HAP-1 (cell line): ENCODE data around the gene OR10A2.
"Not testable (repeated sequence)": the region's sequence is repeated elsewhere in the genome, so short reads cannot be mapped to it uniquely, and the experiment has no call there.

Experiments used
- DNase-seq, 2 experiments: peaks; one replicate each; pipeline ENCODE4 v3.0.0-alpha.2; 2016 to 2020; ENCODE audit warnings: low spot score in 2 of 2
- H3K27me3 ChIP-seq: fragments of 250-450 bp; sonication (Bioruptor Pico); 2 replicates; pipeline ENCODE4 v1.5.1; 2020; ENCODE audit warnings: low read depth, mild to moderate bottlenecking, moderate library complexity
- H3K36me3 ChIP-seq: fragments of 250-450 bp; sonication (Bioruptor Pico); replicated peaks from 2 replicates; pipeline ENCODE4 v1.5.1; 2020; ENCODE audit warnings: mild to moderate bottlenecking
- H3K4me1 ChIP-seq: fragments of 250-450 bp; sonication (Bioruptor Pico); 2 replicates; pipeline ENCODE4 v1.5.1; 2020; ENCODE audit warnings: mild to moderate bottlenecking
- H3K4me3 ChIP-seq: fragments of 250-450 bp; sonication (Bioruptor Pico); 2 replicates; pipeline ENCODE4 v1.5.1; 2020; ENCODE audit warnings: mild to moderate bottlenecking, moderate library complexity
- H3K9me3 ChIP-seq: fragments of 250-450 bp; sonication (Bioruptor Pico); 2 replicates; pipeline ENCODE4 v1.5.1; 2020; ENCODE audit warnings: mild to moderate bottlenecking, moderate library complexity
- in situ Hi-C: fragments of 300-500 bp; cut with MboI; formaldehyde crosslinking; loops from 3 replicates; pipeline ENCODE4 v1.14.3; 2020; ENCODE audit warnings: low sequenced_read_pairs, inconsistent platforms, mixed read lengths

OR10A2 gene

DNA sequence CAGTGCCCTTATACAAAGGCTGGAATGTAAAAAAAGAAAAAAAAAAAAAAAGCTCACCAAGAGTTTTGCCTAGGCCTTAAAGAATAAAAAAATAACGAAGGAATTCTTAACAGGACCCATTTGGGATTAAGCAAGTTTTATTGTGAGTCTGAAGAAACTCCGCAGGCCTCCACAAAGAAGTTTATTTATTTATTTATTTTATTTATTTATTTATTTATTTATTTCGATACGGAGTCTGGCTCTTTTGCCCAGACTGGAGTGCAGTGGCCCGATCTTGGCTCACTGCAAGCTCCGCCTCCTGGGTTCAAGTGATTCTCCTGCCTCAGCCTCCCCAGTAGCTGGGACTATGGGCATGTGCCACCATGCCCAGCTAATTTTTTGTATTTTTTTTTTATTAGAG, 8.1 kb upstream of the OR10A2 start:
- H3K4me3 ChIP-seq, DNase-seq, in situ Hi-C loops, H3K4me1 ChIP-seq, H3K27me3 ChIP-seq, H3K9me3 ChIP-seq, H3K36me3 ChIP-seq: not testable (repeated sequence)

DNA sequence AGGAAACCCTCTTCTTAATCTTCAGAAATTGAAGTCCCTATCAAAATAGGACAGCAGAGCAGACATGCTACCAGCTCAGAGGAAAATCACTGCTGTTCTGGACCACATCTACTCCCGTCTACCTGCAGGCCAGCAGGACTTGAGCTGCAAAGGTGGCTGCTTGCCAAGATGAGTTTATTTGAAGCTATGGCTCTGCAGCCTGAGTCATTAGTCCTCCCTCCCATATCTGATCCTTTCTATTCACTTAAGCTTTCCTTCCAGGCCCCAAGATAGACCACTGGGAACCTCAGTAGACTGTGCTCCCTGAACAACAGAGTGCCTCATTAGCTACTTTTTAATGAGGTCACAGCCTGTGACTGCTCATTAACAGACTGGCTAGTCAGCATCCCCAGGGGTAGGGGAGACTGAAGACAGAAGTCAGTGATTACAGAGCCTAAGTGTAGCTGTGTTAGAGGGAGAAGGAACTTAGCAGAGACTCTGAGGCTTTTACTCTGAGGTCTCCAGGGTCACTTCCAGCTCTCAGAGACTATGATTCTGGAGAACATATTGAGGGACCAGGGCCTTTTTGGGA, 6.8 kb upstream of the OR10A2 start:
- Histone ChIP-seq H3K4me3 (no peak overlapping the region), H3K36me3 (no peaks in the 10 kb centered on the region), H3K9me3 (no peaks in the 10 kb centered on the region), H3K4me1 (no peaks in the 10 kb centered on the region; the same call in 1 of the 2 replicates), H3K27me3 (no peaks in the 10 kb centered on the region)
- no peak for DNase-seq
- in situ Hi-C loops: no loop called here

DNA sequence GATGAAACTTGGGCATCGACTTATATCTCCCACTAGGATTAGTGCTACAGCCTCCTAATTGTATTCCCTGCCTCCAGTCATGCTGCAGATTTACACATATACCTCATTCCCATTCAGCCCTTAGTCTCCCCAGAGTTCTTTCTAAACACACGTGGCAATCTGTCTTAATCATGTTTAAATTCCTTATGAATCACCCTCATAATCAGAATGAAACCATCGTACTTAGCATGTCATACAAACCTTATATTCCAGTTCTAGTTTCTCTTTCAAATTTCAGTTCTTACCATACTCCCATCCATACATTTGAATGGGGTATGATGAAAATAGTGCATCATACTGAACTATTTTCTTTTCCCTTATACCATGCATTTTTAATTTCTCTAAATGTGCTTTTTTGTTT, 6.0 kb upstream of the OR10A2 start:
- DNase-seq: no peak
- H3K4me1 ChIP-seq: no peaks in the 10 kb centered on the region; the same call in 1 of the 2 replicates
- no peaks in the 10 kb centered on the region for H3K27me3 ChIP-seq
- in situ Hi-C loops: no loop called here
- no peaks in the 10 kb centered on the region for H3K9me3 ChIP-seq
- no peaks in the 10 kb centered on the region for H3K36me3 ChIP-seq
- H3K4me3 ChIP-seq: no peak overlapping the region

DNA sequence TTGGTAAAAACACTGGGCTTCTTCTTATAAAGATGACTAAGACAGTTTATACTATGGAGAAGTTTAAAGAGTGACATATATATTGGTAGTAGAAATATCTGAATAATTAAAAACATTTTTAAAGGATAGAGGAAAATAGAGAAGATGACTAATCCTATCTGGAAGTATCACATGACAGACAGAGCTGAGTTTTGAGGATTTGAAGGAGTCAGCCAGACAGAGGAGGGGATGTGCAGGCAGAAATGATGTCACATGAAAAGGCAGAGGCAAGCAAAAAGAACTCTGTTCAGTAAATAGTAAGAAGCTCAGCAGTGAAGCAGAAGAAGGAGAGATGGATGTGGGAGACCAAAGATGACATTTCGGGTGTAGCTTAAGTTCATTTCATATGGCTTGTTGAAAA, 1.6 kb downstream of the OR10A2 start:
- in situ Hi-C loops: no loop called here
- no peak for DNase-seq
- H3K4me1 ChIP-seq: no peaks in the 10 kb centered on the region

DNA sequence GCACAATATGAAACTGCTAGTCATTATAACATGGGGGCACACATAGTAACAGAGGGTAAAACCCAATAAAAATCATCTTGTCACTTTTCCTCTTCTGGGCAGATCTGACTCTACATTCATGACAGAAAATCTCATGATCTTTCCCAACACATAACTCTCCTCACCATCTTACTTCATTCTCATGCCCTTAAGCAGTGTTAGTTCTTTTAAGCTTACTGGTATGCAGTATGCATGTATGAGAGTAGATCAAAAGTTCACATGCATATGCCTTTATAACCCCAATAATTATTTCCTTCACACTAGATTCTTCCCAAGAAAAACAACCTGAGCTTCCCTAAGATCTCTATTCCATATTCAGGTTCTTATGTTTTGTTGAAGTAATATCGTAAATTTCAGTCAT, 8.4 kb downstream of the OR10A2 start:
- H3K4me3 ChIP-seq: no peak overlapping the region
- no peaks in the 10 kb centered on the region; the same call in 1 of the 2 replicates for H3K27me3 ChIP-seq
- DNase-seq: no peak
- H3K4me1 ChIP-seq: no peaks in the 10 kb centered on the region
- H3K9me3 ChIP-seq: no peaks in the 10 kb centered on the region
- no peaks in the 10 kb centered on the region for H3K36me3 ChIP-seq
- in situ Hi-C loops: no loop called here

More for the DNA sequence above, 1.6 kb downstream of the OR10A2 start:
- H3K9me3 ChIP-seq: no peaks in the 10 kb centered on the region
- H3K27me3 ChIP-seq: no peaks in the 10 kb centered on the region; the same call in 1 of the 2 replicates
- H3K4me3 ChIP-seq: no peak overlapping the region
- H3K36me3 ChIP-seq: no peaks in the 10 kb centered on the region

DNA sequence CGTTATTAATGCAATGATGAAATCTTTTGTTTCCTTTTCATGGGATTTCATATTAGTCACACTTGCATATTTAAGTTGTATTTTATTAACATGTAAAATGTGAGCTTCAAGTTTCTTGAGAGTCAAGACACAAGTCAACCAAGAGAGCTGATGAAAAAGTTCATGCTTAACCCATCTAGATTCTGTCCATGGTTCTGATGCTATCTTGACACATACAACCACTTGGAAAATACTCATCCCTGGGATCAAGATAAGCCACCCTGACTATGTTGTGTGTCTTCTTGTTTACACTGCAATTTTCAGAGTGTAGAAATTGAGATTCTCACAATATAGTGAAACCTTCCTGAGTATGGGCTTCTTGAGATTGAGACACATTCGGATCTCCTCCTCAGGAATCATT, 12.9 kb downstream of the OR10A2 start:
- no peaks in the 10 kb centered on the region for H3K9me3 ChIP-seq
- in situ Hi-C loops: no loop called here
- no peaks in the 10 kb centered on the region for H3K36me3 ChIP-seq

DNA sequence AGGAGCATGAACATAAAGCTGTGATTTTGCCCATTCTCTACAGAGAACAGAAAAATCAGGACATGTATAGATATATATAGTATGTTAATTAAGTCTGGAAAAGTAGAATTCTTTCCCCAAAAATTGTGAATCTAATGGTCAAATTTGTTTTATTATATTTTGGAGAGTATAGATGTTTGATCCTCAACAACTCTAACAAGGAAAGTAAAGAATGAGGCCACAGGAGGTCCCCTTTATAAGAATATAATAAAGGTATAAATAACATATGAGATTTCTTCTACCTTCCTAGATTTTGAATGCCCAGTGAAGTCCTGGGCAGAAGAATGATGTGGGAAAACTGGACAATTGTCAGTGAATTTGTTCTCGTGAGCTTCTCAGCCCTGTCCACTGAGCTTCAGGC, 13.5 kb downstream of the OR10A2 start, which contains the start of gene OR10A4:
Gene OR10A4 (plus strand): TSS at position 301 of the 400 bp plus-strand sequence. CDS start 23 bp downstream, at position 324.
- in situ Hi-C loops: no loop called here
- no peaks in the 10 kb centered on the region for H3K27me3 ChIP-seq
- H3K4me3 ChIP-seq: no peak within 1 kb of the TSS
- no peaks in the 10 kb centered on the region for H3K36me3 ChIP-seq
- H3K9me3 ChIP-seq: no peaks in the 10 kb centered on the region
- H3K4me1 ChIP-seq: no peaks in the 10 kb centered on the region
- DNase-seq: no peak

More for the DNA sequence above, 12.9 kb downstream of the OR10A2 start:
- Histone ChIP-seq H3K4me3 (no peak overlapping the region), H3K27me3 (no peaks in the 10 kb centered on the region), H3K4me1 (no peaks in the 10 kb centered on the region)
- no peak for DNase-seq

DNA sequence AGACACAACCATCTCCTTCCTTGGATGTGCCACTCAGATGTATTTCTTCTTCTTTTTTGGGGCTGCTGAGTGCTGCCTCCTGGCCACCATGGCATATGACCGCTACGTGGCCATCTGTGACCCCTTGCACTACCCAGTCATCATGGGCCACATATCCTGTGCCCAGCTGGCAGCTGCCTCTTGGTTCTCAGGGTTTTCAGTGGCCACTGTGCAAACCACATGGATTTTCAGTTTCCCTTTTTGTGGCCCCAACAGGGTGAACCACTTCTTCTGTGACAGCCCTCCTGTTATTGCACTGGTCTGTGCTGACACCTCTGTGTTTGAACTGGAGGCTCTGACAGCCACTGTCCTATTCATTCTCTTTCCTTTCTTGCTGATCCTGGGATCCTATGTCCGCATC, 14.1 kb downstream of the OR10A2 start:
- Histone ChIP-seq H3K27me3 (no peaks in the 10 kb centered on the region), H3K4me3 (no peak overlapping the region), H3K4me1 (no peaks in the 10 kb centered on the region), H3K36me3 (no peaks in the 10 kb centered on the region), H3K9me3 (no peaks in the 10 kb centered on the region)
- no peak for DNase-seq
- in situ Hi-C loops: no loop called here

DNA sequence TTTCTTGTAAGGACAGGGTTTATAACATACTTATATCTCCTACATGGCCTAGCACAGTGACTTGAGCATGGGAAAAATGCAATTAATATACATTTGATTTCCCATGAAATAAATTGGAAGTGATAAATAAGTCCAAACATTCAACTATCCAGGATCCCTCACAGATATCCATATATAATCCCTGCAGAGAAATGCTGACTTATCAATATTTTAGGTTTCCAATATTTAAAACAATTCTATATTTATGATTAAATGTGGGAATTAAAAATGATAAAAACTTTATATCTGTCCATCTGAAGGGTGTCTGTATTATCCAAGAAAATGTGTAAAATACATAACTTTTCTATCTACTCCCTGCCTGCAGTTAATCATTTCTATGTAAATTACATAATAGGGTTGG, 19.9 kb downstream of the OR10A2 start:
- no peak for DNase-seq
- in situ Hi-C loops: no loop called here
- H3K36me3 ChIP-seq: no peaks in the 10 kb centered on the region
- H3K9me3 ChIP-seq: no peaks in the 10 kb centered on the region
- H3K4me3 ChIP-seq: no peak overlapping the region
- H3K4me1 ChIP-seq: no peaks in the 10 kb centered on the region
- H3K27me3 ChIP-seq: no peaks in the 10 kb centered on the region

DNA sequence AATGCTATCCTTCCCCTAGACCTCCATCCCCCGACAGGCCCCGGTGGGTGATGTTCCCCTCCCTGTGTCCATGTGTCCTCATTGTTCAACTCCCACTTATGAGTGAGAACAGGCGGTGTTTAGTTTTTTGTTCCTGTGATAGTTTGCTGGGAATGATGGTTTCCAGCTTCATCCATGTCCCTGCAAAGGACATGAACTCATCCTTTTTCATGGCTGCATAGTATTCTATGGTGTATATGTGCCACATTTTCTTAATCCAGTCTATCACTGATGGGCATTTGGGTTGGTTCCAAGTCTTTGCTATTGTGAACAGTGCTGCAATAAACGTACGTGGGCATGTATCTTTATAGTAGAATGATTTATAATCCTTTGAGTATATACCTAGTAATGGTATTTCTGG, 24.9 kb downstream of the OR10A2 start:
- DNase-seq, H3K27me3 ChIP-seq, H3K36me3 ChIP-seq, H3K4me1 ChIP-seq, in situ Hi-C loops, H3K4me3 ChIP-seq, H3K9me3 ChIP-seq: not testable (repeated sequence)

DNA sequence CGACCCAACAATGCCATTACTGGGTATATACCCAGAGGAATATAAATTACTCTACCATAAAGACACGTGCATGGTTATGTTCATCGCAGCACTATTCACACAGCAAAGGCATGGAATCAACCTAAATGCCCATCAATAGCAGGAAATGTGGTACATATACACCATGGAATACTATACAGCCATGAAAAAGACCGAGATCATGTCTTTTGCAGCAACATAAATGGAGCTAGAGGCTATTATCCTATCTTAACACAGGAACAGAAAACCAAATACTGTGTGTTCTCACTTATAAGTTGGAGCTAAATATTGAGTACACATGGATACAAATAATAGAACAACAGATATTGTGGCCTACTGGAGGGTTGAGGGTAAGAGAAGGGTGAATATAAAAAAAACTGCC, 26.0 kb downstream of the OR10A2 start:
- H3K4me3 ChIP-seq: no peak overlapping the region
- no peaks in the 10 kb centered on the region for H3K4me1 ChIP-seq
- DNase-seq: no peak
- no peaks in the 10 kb centered on the region for H3K36me3 ChIP-seq
- no peaks in the 10 kb centered on the region for H3K9me3 ChIP-seq
- in situ Hi-C loops: no loop called here
- peaks cover 5% of the 10 kb centered on the region; the same call in 1 of the 2 replicates for H3K27me3 ChIP-seq

DNA sequence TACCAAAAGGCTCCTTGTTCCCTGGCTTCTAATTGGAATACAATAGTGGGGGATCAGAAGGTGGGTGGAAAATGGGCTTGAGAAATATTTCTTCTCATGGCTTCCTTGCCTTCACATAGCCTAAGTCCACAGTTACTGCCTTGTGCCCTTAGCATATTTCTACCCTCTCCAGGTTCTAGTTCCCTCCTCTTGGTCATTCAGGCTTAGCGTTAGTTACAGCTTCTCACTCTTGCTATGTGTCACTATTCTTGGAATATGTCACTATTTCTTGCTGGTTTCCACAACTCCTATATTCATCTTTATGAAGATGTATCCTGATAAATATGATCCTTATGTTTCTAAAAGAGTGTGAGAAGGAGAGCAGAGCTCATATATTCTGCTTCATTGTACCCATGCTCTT, 27.0 kb downstream of the OR10A2 start:
- in situ Hi-C loops: no loop called here
- no peak for DNase-seq
- no peak overlapping the region for H3K4me3 ChIP-seq
- no peaks in the 10 kb centered on the region for H3K36me3 ChIP-seq
- no peaks in the 10 kb centered on the region for H3K4me1 ChIP-seq
- H3K9me3 ChIP-seq: no peaks in the 10 kb centered on the region
- H3K27me3 ChIP-seq: peaks cover 5% of the 10 kb centered on the region; the same call in 1 of the 2 replicates

DNA sequence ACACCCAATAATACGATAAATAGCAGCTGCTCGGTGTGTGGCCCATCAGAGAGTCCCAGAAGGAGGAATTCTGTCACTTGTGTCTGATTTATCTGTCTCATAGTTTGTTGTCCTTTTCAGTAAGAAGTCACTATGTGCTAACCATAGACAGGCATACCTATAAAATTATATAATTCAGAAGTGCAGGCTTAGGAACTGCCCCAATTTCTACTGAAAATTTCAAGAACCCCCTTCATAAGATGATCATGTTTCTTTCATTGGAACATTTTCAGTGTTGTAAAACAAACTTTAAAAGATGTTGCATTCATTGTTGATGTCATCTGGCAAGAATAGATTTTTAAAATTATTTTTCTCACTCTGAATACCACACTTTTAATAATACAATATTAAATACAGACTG, 29.5 kb downstream of the OR10A2 start, which contains the start of gene OR2D2:
Gene OR2D2 (minus strand): TSS at position 101 of the 400 bp plus-strand sequence. CDS start 0 bp downstream, at position 101.
- in situ Hi-C loops: no loop called here
- no peaks in the 10 kb centered on the region for H3K4me1 ChIP-seq
- DNase-seq: no peak
- peaks cover 5% of the 10 kb centered on the region; the same call in 1 of the 2 replicates for H3K27me3 ChIP-seq
- no peaks in the 10 kb centered on the region for H3K9me3 ChIP-seq
- H3K4me3 ChIP-seq: no peak within 1 kb of the TSS
- no peaks in the 10 kb centered on the region for H3K36me3 ChIP-seq

DNA sequence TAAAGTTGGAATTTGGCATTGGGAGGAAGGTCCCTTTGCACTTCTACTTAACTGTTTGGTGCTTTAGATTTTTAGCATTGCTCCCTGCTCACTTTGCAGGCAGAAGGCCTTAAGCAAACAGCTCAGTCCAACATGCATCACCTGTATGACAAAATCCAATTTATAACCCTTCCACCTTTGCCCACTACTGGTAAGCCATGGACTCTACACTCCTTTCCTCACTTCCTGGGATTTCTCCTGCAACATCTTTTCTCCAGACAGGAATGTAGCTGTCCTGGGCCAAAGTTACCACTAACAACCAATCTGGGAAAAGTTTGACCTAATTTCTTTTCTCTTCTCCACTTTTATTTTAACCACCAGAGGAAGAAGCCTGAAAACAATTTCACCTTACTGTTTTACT, 31.2 kb downstream of the OR10A2 start:
- H3K4me1 ChIP-seq: no peaks in the 10 kb centered on the region
- no peak for DNase-seq
- H3K4me3 ChIP-seq: no peak overlapping the region
- peaks cover 5% of the 10 kb centered on the region; the same call in 1 of the 2 replicates for H3K27me3 ChIP-seq
- H3K9me3 ChIP-seq: no peaks in the 10 kb centered on the region
- in situ Hi-C loops: no loop called here
- no peaks in the 10 kb centered on the region for H3K36me3 ChIP-seq

DNA sequence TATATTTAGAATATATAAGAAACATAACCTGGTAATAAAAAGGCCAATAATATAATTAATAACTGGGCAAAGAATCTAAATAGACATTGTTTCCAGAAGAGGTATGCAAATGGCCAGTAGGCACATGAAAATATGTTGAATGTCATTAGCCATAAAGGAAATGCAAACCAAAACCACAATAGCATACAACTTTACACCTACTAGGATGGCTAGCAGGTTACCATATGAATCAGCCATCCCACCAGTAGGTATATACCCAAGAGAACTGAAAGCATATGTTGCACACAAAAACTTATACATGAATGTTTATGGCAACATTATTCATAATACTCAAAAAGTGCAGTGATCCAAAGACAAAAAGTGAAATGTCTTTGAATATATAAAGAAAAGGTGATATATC, 32.2 kb downstream of the OR10A2 start:
- in situ Hi-C loops: no loop called here
- no peak for DNase-seq

More for the DNA sequence above, 32.2 kb downstream of the OR10A2 start:
- Histone ChIP-seq H3K4me1 (no peaks in the 10 kb centered on the region; the same call in 1 of the 2 replicates), H3K4me3 (no peak overlapping the region), H3K36me3 (no peaks in the 10 kb centered on the region), H3K27me3 (peaks cover 5% of the 10 kb centered on the region; the same call in 1 of the 2 replicates), H3K9me3 (no peaks in the 10 kb centered on the region)
